HCEC 1CT (cell line): ENCODE results near the gene ASTN2.

Experiments
- DNase-seq: peaks from one replicate; pipeline ENCODE4 v3.0.0-alpha.2; 2017

ASTN2 gene

DNA sequence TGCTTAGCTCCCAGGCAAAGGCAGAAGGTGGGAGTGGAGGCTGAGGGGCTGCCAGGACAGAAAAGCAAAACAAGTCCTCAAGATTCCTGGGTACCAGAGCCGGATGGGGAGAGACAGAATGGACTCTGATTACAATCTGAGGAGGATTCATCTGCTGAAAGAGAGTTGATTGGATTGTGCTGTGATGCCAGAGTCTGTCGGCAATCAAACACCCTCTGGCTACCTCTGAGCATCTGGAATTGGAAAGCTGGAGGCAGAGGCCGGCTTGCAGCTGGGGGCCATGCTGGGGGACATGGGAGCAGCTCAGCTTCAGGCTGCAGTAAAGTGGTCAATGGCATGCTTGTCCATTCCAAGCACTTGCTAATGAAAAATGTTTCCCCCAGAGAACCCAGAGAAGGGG lies 59.3 kb downstream of the ASTN2 start:
- no peak for DNase-seq

- no peak for DNase-seq
These were observed 59.9 kb downstream of the ASTN2 start for GRCh38 chr9:117354997-117355396.

- no peak for DNase-seq
These were observed 60.5 kb downstream of the ASTN2 start for GRCh38 chr9:117354244-117354847.

- no peak for DNase-seq
These were observed 69.8 kb downstream of the ASTN2 start for GRCh38 chr9:117344892-117345660.

DNA sequence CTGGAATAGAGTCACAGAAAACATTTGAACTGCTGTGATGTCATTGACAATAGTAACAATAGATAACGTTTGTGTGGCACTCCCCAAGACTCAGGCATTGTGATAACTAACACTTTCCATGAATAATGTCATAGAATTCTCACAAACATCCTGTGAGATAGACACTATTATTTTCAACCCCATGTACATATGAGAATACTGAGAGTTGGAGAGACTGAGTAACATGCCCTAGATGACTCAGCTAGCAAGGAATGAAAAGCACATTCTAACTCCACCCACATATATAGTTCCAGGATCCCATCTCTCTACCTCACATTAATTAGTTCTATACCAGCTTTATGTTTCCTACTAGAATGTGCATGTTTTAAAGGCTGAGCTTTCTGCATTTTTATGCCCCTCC lies 71.4 kb downstream of the ASTN2 start:
- no peak for DNase-seq

DNA sequence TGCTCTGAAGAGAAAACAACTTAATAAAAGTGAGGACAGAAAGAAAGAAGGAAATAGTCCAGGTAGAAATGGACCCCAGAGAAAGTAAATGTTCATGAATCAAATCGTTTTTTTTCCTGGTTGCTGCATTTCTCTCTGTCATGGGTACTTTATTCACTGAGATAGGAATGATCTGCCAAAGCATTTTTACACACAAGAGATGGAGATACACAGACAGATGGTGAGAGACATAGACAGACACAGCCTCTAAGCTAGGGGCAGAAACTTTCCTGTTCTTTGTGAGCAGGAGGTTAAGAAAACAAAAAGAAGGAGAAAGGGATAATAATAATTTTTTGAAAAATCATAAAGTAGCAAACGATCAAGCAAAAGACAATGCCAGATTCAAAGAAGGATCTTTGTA lies 73.7 kb downstream of the ASTN2 start:
- no peak for DNase-seq

DNA sequence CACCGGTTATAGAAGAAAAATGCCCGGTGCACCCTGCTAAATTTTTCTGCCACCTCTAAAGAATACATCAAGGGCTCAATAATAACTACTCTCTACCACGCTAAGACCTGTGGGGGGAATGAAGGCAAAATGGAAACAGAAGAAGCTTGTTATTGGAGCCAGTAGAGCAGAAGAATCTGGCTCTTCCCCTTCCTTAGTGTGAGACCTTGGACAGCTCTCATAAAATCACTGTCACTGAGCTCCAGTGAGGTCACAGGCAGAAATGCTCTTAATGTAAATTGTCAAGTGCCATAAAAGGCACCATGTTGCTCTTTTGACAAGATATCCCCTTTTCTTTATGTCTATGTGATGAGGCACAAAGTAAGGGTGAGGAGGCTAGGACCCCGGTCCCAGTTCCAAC lies 74.4 kb downstream of the ASTN2 start:
- DNase-seq = no peak

DNA sequence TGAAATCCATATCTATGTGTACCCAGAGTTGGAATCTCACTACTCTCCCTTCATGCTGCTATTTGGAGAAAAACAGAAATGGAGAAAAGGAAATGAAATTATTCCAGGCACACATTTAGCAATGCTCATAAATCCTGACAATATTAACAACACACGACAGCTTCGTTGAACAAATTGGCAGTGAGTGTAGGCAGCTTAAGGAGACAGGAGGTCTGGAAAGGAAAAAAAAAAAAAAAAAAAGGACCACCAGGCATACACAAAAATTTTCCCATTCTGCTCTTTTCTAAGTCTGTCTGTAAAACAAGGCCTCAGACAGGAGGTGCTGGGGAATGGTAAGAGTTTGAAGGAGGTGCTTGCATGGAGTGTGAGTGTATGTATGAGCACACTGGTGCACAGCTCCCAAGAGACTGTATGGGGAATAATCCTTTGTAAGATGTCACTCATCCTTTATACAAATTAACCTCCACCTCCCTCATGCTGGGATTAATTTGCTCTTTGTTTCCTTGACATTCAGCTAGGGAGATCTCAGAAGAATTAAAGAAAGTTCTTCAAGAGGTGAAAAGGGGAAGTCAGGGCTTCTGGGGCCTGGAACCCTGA lies 78.9 kb downstream of the ASTN2 start:
- no peak for DNase-seq

- no peak for DNase-seq
These were observed 80.8 kb downstream of the ASTN2 start for GRCh38 chr9:117334101-117334500.

DNA sequence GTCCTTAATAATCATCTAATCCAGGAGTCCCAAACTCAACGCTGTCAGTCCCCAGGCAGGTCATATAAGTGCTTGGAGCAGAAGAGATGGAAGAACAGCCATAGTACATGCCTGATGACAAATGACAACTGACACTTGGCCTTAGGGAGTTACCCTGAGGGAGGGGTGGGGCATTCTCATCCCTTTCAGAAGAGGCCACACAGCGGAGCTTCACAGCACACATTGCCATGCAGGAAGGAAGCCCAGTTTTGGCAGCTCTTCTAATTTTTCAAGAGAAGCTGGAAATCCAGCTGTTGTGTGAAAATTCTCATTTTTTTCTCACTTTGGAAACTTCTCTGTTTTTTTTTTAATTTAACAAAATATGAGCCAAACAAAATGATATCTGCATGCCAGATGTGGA lies 89.0 kb downstream of the ASTN2 start:
- no peak for DNase-seq

GRCh38 chr9:117325110-117325731 lies 89.6 kb downstream of the ASTN2 start:
- DNase-seq = no peak

DNA sequence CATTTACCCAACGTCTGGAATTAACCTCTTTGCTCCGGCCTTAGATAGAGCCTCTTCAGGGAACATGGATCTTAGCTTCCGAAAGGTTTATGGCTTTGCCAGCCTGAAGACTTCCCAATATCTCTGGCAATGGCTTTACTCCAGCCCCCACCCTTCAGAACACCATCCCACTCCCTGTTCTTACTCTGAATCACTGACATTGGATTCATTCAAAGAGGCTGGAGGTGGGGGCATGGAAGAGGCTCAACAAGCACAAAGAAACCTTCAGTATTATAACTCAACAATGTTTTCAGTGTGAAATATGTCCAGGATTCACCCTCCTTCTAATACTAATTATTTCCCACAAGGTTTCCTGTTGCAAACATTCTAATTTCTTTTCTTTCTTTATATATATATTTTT lies 91.5 kb downstream of the ASTN2 start:
- DNase-seq = no peak

GRCh38 chr9:117317192-117317591 lies 97.7 kb downstream of the ASTN2 start:
- no peak for DNase-seq

GRCh38 chr9:117315236-117315635 lies 99.6 kb downstream of the ASTN2 start:
- DNase-seq = no peak

GRCh38 chr9:117313989-117314388 lies 100.9 kb downstream of the ASTN2 start:
- no peak for DNase-seq

GRCh38 chr9:117307701-117308100 lies 107.2 kb downstream of the ASTN2 start:
- DNase-seq = no peak

DNA sequence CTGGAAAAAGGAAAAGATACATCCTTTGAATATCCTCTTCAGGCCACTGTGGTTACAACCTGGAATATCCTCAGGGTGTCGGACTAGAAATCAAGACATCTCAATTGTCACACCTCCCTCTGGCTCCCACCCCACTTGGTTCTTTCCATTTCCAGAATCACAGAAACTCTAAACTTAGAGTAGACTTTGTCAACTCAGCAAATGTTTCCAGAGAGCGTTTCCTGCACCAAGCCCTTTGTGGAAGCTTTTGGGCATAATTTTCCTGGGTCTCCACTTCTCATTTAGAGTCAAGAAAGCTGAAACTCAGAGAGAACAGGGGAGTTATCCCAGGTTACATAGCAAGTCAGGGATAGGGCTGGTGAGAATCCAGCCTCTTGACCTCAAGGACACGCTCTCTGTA lies 108.8 kb downstream of the ASTN2 start:
- no peak for DNase-seq

DNA sequence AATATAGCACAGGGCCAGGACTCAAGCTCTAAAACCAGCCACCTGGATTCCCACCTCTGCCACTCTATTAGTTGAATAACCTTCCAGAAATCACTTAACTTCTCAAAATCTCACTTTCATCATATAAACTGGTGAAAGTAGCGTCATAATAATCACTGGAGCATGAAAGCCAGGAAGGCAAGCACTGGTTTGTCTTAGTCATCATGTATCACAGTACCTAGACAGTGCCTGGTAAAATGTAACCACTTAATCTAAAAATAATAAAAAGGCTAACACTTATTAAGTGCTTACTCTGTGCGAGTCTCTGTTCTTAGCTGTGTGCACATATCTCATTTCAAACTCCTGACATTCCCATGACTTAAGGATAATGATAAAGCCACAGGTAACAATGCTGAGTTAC lies 109.4 kb downstream of the ASTN2 start:
- no peak for DNase-seq

DNA sequence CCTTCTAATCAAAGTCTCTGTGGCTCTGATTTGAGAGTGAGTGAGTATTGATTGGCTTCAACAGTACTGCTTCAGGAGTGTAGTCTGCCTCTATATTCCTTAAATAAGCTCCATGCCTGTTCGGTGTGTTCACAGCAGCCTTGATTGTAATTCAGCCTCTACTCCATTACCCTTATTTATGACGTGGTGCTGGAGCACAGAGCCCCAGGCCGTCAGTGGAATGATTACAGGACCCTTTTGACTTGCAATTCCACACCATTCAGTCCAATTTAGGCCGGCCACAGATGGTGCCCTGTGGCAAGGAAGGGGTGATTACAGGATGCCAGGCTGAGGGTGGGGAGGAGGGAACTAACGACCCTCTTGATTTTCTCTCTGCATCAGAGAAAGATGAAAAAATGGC lies 110.3 kb downstream of the ASTN2 start:
- DNase-seq = no peak

GRCh38 chr9:117303643-117304230 lies 111.1 kb downstream of the ASTN2 start:
- no peak for DNase-seq

- DNase-seq = no peak
These were observed 112.4 kb downstream of the ASTN2 start for GRCh38 chr9:117302487-117302886.

GRCh38 chr9:117300371-117301110 lies 114.3 kb downstream of the ASTN2 start:
- DNase-seq = no peak

- no peak for DNase-seq
These were observed 118.4 kb downstream of the ASTN2 start for GRCh38 chr9:117296453-117296852.
